GM18868 (cell line): ENCODE measurements around the gene ANKRD9.

Source experiments
- ATAC-seq: cut with Tn5 transposase; IDR thresholded peaks from one replicate; pipeline ENCODE4 v1.9.1; 2021; ENCODE audit warnings: mild to moderate bottlenecking, moderate library complexity; ENCODE audit not compliant: unreplicated experiment

ANKRD9 gene

GRCh38 chr14:102479777-102480176 lies 29.8 kb downstream of the ANKRD9 start:
- no peak for ATAC-seq

- ATAC-seq: no peak
Observed at GRCh38 chr14:102479107-102479506, 30.5 kb downstream of the ANKRD9 start.

DNA sequence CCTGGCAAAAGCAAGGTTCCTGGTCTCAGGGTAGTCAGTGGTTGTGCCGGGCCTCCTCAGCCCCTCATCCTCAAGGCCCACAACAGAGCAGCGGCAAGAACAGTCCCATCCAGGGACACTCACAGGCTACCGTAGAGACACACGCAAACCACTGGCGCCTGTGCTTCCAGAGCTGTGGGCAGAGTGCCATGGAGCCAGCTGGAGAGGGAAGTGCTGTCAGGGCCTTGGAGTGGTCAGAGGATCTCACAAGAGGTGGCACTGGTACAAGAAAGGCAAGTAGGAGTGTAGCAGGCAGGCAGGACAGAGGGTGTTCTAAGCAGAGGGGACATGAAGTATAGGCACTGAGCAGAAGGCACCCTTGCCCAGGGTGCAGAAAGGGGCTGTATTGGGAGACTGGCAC lies 34.6 kb downstream of the ANKRD9 start:
- no peak for ATAC-seq

DNA sequence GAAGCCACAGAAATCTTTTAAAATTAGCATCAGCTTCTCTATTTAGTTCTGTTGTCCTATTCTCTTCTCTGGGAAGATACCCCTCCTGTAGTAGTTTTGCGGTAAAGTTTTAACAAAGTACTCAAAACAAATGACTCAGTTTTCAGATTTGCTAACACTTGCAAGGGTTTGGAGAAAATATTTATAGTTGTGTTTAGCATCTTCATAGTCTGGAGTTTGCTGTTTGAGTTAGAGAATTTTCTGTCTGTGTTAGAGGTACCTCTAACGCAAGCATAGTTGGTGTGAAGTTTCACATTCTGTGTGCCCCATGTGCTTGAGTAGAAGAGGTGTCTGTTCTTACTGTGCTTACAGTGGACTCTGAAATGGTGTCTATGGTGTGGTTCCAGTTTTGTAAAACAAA lies 36.0 kb downstream of the ANKRD9 start:
- ATAC-seq: no peak

- ATAC-seq: no peak
Observed at GRCh38 chr14:102472791-102473150, 36.8 kb downstream of the ANKRD9 start.

- ATAC-seq: no peak
Observed at GRCh38 chr14:102471921-102472790, 37.4 kb downstream of the ANKRD9 start.

DNA sequence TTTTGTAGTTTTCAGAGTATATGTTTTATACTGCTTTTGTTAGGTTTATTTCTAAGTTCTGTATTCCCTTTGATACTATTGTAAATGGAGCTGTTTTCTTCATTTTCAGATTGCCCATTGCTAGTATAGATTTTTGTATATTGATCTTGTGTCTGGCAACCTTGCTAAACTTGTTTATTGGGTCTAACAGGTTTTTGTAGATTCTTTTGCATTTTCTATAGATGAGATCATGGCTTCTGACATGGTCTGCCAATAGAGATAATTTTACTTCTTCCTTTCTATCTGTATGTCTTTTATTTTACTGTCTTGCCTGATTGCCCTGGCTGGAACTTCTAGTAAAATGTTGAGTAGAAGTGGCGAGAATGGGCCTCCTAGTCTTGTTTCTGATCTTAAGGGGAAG lies 40.3 kb downstream of the ANKRD9 start:
- no peak for ATAC-seq

DNA sequence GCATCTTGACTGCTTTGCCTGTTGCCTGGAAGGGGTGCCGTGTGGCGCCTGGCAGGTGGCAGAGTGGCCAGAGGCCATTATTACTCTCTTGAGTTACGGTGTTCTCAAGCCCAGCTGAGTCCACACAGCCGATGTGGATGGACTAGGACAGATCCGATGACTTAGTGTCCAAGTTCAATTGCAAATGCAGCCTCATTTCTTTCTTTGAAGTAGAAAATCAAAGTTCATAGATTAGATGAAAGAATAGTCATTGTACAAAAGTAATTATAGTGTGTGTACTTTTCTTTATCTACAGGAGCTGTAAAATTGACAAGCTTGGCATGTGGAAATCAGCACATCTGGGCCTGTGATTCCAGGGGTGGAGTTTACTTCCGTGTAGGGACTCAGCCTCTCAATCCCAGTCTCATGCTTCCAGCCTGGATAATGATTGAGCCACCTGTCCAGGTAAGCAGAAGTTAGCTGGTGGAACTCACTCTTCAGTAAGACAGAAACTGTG lies 44.7 kb downstream of the ANKRD9 start:
- no peak for ATAC-seq

- no peak for ATAC-seq
Observed at GRCh38 chr14:102464006-102464405, 45.6 kb downstream of the ANKRD9 start.

GRCh38 chr14:102462391-102462790 lies 47.2 kb downstream of the ANKRD9 start:
- no peak for ATAC-seq

GRCh38 chr14:102461490-102462338 lies 47.9 kb downstream of the ANKRD9 start:
- ATAC-seq: no peak

GRCh38 chr14:102457509-102457908 lies 52.1 kb downstream of the ANKRD9 start:
- ATAC-seq: no peak

DNA sequence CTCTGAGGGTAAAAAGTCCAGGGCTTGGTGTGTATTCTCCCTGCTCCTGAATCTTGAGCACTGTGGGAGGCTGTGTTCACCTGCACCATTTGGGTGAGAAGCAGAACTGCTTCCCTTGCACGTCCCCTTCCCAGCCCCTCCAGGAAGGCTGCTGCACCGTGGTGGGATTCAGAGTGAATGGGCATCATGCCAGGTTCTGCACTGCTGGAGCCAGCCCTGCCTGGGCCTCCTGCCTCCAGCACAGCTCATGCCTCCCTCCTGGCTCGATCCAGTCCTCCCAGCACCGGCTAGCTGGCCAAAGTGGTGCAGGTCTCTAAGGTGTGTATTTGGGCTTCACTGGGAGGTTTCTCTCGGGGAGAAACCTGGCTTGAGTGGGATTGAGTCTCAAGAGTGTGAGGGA lies 54.9 kb downstream of the ANKRD9 start:
- no peak for ATAC-seq

GRCh38 chr14:102452302-102452701 lies 57.3 kb downstream of the ANKRD9 start:
- ATAC-seq: no peak
